ENCODE measurements around the gene CAMTA1.

Gene CAMTA1

GRCh38 chr1:7534061-7534825 lies 749.0 kb downstream of the CAMTA1 start:
- ChIA-PET CTCF (no interaction called here), POLR2A (no interaction called here)
- DNase-seq (ENCODE audit: extremely low spot score): no peak
- no peak for TF ChIP-seq SUZ12 (IDR thresholded peaks at IDR 0.05)
- no peak for TF ChIP-seq BHLHE40 (IDR thresholded peaks at IDR 0.05; ENCODE audit: borderline replicate concordance)
- no peak for TF ChIP-seq ARNT (IDR thresholded peaks at IDR 0.05)
- no peak for TF ChIP-seq HDGF (IDR thresholded peaks at IDR 0.05; ENCODE audit: borderline replicate concordance)
- no peak for TF ChIP-seq FOXK2 (IDR thresholded peaks at IDR 0.05)
- TF ChIP-seq, protein P1, sequence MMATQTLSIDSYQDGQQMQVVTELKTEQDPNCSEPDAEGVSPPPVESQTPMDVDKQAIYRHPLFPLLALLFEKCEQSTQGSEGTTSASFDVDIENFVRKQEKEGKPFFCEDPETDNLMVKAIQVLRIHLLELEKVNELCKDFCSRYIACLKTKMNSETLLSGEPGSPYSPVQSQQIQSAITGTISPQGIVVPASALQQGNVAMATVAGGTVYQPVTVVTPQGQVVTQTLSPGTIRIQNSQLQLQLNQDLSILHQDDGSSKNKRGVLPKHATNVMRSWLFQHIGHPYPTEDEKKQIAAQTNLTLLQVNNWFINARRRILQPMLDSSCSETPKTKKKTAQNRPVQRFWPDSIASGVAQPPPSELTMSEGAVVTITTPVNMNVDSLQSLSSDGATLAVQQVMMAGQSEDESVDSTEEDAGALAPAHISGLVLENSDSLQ (IDR thresholded peaks at IDR 0.05): peak; percentile 22; the same call in 1 of the 2 replicates
- no peak for TF ChIP-seq FOXM1 (IDR thresholded peaks at IDR 0.05; ENCODE audit: borderline replicate concordance)
- no peak for TF ChIP-seq L3MBTL2 (conservative IDR thresholded peaks at IDR 0.05)

DNA sequence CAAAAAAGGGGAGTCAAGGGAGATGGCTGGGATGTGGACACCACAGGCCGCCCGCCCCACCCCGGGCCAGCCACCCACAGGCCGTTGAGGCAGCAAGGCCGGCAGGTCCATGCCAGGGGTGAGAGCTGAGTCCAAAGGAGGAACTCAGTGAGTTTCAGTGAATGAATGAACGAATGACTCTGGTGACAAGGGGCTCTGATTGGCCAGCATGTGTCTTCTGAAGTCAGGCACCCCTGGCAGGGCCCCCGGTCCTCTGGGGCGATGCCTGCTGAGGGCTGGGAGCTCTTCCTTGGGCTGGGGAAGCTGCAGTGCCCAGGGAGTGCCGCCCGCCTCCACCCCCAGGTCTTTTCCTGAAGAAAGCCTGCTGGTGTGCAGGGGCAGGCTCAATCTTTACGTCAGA lies 749.8 kb downstream of the CAMTA1 start:
- ChIA-PET POLR2A (no interaction called here), CTCF (no interaction called here)
- DNase-seq (ENCODE audit: extremely low spot score): no peak
- TF ChIP-seq ZNF384 (IDR thresholded peaks at IDR 0.05) (no peak), BHLHE40 (IDR thresholded peaks at IDR 0.05; ENCODE audit: borderline replicate concordance) (no peak), ARNT (IDR thresholded peaks at IDR 0.05) (no peak), FOXA1 (IDR thresholded peaks at IDR 0.05) (no peak), ELF4 (IDR thresholded peaks at IDR 0.05) (no peak), NFRKB (IDR thresholded peaks at IDR 0.05) (no peak), SUZ12 (IDR thresholded peaks at IDR 0.05) (no peak), LEF1 (IDR thresholded peaks at IDR 0.05; ENCODE audit: borderline replicate concordance) (no peak), FOXM1 (IDR thresholded peaks at IDR 0.05; ENCODE audit: borderline replicate concordance) (no peak), TARDBP (IDR thresholded peaks at IDR 0.05) (no peak), HDGF (IDR thresholded peaks at IDR 0.05; ENCODE audit: borderline replicate concordance) (no peak), CTBP1 (IDR thresholded peaks at IDR 0.05; ENCODE audit: borderline replicate concordance) (no peak), L3MBTL2 (conservative IDR thresholded peaks at IDR 0.05) (no peak)
- TF ChIP-seq, protein P1 (IDR thresholded peaks at IDR 0.05): no peak

DNA sequence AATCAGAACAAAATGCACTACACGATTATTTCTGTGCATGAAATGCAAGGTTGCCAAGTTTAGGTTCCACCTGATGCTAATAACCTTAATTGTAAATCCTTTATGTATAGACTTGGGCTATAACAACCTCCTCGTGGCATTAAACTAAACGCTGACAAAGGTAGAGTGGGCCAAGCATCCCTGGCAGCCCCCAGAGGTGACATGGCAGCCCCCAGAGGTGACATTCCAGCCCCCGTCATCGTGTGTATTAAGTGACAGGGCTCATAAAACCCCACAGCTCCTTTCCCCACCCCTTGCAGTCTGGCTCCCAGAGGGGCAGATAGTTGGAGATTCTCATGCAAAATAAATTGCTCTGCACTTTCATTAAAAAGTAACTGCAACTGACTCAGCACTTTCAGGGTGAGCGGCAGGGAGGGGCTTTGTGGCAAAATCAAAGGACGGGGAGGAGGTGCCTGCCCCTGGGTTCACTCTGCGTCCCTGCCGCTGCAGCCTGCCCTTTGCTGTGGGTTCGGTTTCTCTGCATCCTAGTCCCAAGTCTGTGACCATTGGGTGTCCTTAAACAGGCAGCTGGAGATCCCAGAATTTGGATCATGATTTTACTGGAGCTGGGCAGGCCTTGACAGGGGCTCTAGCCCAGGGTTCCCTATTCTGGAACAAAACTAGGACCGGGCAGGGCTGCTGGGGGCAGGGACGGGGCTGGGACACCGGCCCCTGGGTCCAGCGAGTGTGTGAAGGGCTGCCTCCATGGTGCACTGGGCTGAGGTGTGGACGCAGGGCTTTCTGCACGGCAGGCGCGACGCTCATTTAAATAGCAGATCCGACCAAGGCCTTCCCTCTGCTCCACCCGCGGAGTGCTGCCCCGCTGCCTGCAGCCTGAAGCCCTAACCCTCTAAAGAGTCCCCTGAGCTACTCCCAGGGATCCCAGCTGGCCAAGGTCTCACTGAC lies 751.0 kb downstream of the CAMTA1 start:
- POLR2A ChIA-PET: no interaction called here
- TF ChIP-seq CTBP1 (IDR thresholded peaks at IDR 0.05; ENCODE audit: borderline replicate concordance) (no peak), SP1 (IDR thresholded peaks at IDR 0.05) (no peak), ZNF384 (IDR thresholded peaks at IDR 0.05) (no peak), FOXA1 (IDR thresholded peaks at IDR 0.05) (no peak), SUZ12 (IDR thresholded peaks at IDR 0.05) (no peak), FOXK2 (IDR thresholded peaks at IDR 0.05) (no peak), L3MBTL2 (conservative IDR thresholded peaks at IDR 0.05) (no peak), FOXM1 (IDR thresholded peaks at IDR 0.05; ENCODE audit: borderline replicate concordance) (no peak)
- DNase-seq (ENCODE audit: extremely low spot score): no peak
- CTCF ChIA-PET: interaction anchor here (1.3 kb wide), 1 partner anchor 82 kb away, joined by 3 read pairs; no protein-coding TSS in a partner anchor

GRCh38 chr1:7536891-7537591 lies 751.8 kb downstream of the CAMTA1 start:
- TF ChIP-seq FOXK2 (IDR thresholded peaks at IDR 0.05): no peak
- TF ChIP-seq BHLHE40 (IDR thresholded peaks at IDR 0.05; ENCODE audit: borderline replicate concordance): no peak
- TF ChIP-seq FOXA1 (IDR thresholded peaks at IDR 0.05): no peak
- DNase-seq (ENCODE audit: extremely low spot score): no peak
- CTCF ChIA-PET: interaction anchor here (0.6 to 1.3 kb wide), 2 partner anchors 72 to 83 kb away, joined by 3 read pairs; no protein-coding TSS in a partner anchor
- POLR2A ChIA-PET: no interaction called here

- ChIA-PET POLR2A (no interaction called here), CTCF (no interaction called here)
- DNase-seq (ENCODE audit: extremely low spot score): no peak
- no peak for TF ChIP-seq LEF1 (IDR thresholded peaks at IDR 0.05; ENCODE audit: borderline replicate concordance)
- no peak for TF ChIP-seq L3MBTL2 (conservative IDR thresholded peaks at IDR 0.05)
- TF ChIP-seq, protein P1 (IDR thresholded peaks at IDR 0.05): no peak
- no peak for TF ChIP-seq HDGF (IDR thresholded peaks at IDR 0.05; ENCODE audit: borderline replicate concordance)
- TF ChIP-seq CTBP1 (IDR thresholded peaks at IDR 0.05; ENCODE audit: borderline replicate concordance): no peak
- TF ChIP-seq FOXA1 (IDR thresholded peaks at IDR 0.05): no peak
- TF ChIP-seq ZNF384 (IDR thresholded peaks at IDR 0.05): no peak
- no peak for TF ChIP-seq FOXK2 (IDR thresholded peaks at IDR 0.05)
- no peak for TF ChIP-seq ARNT (IDR thresholded peaks at IDR 0.05)
- no peak for TF ChIP-seq FOXM1 (IDR thresholded peaks at IDR 0.05; ENCODE audit: borderline replicate concordance)
- no peak for TF ChIP-seq SUZ12 (IDR thresholded peaks at IDR 0.05)
- TF ChIP-seq TARDBP (IDR thresholded peaks at IDR 0.05): no peak
- TF ChIP-seq ELF4 (IDR thresholded peaks at IDR 0.05): no peak
- TF ChIP-seq BHLHE40 (IDR thresholded peaks at IDR 0.05; ENCODE audit: borderline replicate concordance): no peak
- no peak for TF ChIP-seq SP1 (IDR thresholded peaks at IDR 0.05)
- TF ChIP-seq NFRKB (IDR thresholded peaks at IDR 0.05): no peak
These were observed 752.8 kb downstream of the CAMTA1 start for GRCh38 chr1:7538033-7538432.
